Endodermal cell (in vitro differentiated cells): Measurements from ENCODE around the gene LAMA2. TPM values are rescaled to one million over a fixed set of nuclear protein-coding genes. Genes with fewer than 3 reads are reported as not detected.

ENCODE experiments used
- DNase-seq: peaks from one replicate; pipeline ENCODE4 v3.0.0-alpha.2; 2017
- H3K27ac ChIP-seq: 2 replicates; pipeline ENCODE4 v1.5.1; 2013; ENCODE audit warnings: mild to moderate bottlenecking, low read depth, low read length, moderate library complexity
- H3K27me3 ChIP-seq: 2 replicates; pipeline ENCODE4 v1.6.1; 2013; ENCODE audit warnings: mild to moderate bottlenecking, low read length, moderate library complexity; ENCODE audit not compliant: insufficient read depth, control insufficient read depth, poor library complexity, severe bottlenecking
- H3K36me3 ChIP-seq: 2 replicates; pipeline ENCODE4 v1.7.0; 2013; ENCODE audit warnings: mild to moderate bottlenecking, low read length, moderate library complexity; ENCODE audit not compliant: control insufficient read depth, insufficient read depth
- H3K4me1 ChIP-seq: one replicate; pipeline ENCODE4 v1.7.0; 2013; ENCODE audit warnings: low read length; ENCODE audit not compliant: control insufficient read depth, insufficient read depth
- H3K4me3 ChIP-seq: 2 replicates; pipeline ENCODE4 v1.5.1; 2013; ENCODE audit warnings: mild to moderate bottlenecking, low read length, moderate library complexity
- H3K9ac ChIP-seq: 2 replicates; pipeline ENCODE4 v1.6.1; 2013; ENCODE audit warnings: mild to moderate bottlenecking, low read length, moderate library complexity; ENCODE audit not compliant: poor library complexity, severe bottlenecking; ENCODE audit errors: extremely low read depth
- H3K9me3 ChIP-seq: 2 replicates; pipeline ENCODE4 v1.6.1; 2013; ENCODE audit warnings: mild to moderate bottlenecking, low read length, moderate library complexity; ENCODE audit not compliant: control insufficient read depth
- H3K27ac Mint-ChIP-seq: 2 replicates; pipeline ENCODE4 v1.8.0; 2020; ENCODE audit warnings: mixed read lengths
- H3K27me3 Mint-ChIP-seq: 2 replicates; pipeline ENCODE4 v1.8.0; 2021; ENCODE audit warnings: mild to moderate bottlenecking, mixed read lengths; ENCODE audit not compliant: insufficient read depth
- H3K36me3 Mint-ChIP-seq: 2 replicates; pipeline ENCODE4 v1.8.0; 2020; ENCODE audit warnings: low read depth, mixed read lengths
- H3K4me1 Mint-ChIP-seq: 2 replicates; pipeline ENCODE4 v1.8.0; 2020; ENCODE audit warnings: mixed read lengths
- H3K4me3 Mint-ChIP-seq: 2 replicates; pipeline ENCODE4 v1.8.0; 2020; ENCODE audit warnings: mild to moderate bottlenecking, moderate library complexity, mixed read lengths
- H3K9me3 Mint-ChIP-seq: 2 replicates; pipeline ENCODE4 v1.8.0; 2020; ENCODE audit warnings: mild to moderate bottlenecking, mixed read lengths
- CTCF ChIP-seq: fragments of 200-600 bp; sonication (generic); conservative IDR thresholded peaks from 2 replicates; pipeline ENCODE4 v1.5.0; 2021; ENCODE audit warnings: antibody characterized with exemption, mild to moderate bottlenecking
- WGBS, 2 experiments: methylation state at CpG; one replicate each; pipeline versions ENCODE4 v1.1.5 to v1.1.7; 2013; ENCODE audit warnings: missing lambda C conversion rate in 2 of 2, mixed read lengths in 1 of 2; ENCODE audit not compliant: insufficient coverage in 1 of 2, insufficient read length in 1 of 2; 5-methylcytosine and 5-hydroxymethylcytosine counted together
- total RNA-seq, 2 donors: library from RNA; stranded (reverse); fragmentation: NEBNext Ultra II Directional in 1 of 2; extraction: Animal tissue kit (Norgen Biotek cat#: 25700) in 1 of 2; gene quantifications; 2 replicates in 1 of 2; 3 replicates in 1 of 2; pipeline ENCODE4 v1.2.1, GENCODE V29; 2021

Gene LAMA2
- total RNA-seq, 2 donors from 2014 or later: 2.3 to 4.1 TPM

DNA sequence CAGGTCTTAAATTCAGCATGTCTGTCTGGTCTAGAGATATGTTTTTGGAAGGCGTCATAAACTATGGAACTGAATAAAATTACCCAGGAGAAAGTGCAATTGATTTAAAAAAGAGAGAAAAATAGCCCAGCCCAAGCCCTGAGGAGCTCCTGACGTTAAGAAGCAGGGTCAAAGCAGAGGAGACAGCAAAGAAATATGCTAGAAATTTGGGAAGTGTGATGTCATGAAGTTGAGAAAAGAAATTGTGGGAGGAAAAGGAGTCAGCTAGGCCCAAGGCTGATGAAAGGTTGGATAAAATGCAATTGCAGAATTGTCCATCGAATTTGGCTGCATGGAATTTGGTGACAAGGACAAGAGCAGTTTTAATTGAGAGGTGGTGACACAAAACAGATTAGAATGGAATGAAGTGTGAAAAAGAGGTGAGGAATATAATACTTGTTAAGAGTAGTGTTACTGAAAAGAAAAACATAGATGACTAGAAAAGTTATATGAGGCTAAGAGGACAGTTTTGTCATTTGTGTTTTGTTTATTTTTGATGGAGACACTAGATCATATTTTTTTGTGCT is 381.6 kb downstream of the LAMA2 start:
- Histone ChIP-seq H3K27ac (no peak overlapping the region), H3K9ac (no peak overlapping the region), H3K4me1 (no peaks in the 10 kb centered on the region), H3K27me3 (no peaks in the 10 kb centered on the region), H3K36me3 (no peaks in the 10 kb centered on the region), H3K4me3 (no peak overlapping the region), H3K9me3 (no peaks in the 10 kb centered on the region)
- DNase-seq: no peak
- Mint-ChIP-seq H3K27me3 (no peaks in the 10 kb centered on the region), H3K36me3 (no peaks in the 10 kb centered on the region), H3K4me1 (peaks cover 6% of the 10 kb centered on the region), H3K9me3 (no peaks in the 10 kb centered on the region), H3K27ac (no peak overlapping the region), H3K4me3 (no peak overlapping the region)
- no peak for TF ChIP-seq CTCF
- 86% methylated on average over 3 of the region's 3 CpGs for WGBS, 2 experiments

GRCh38 chr6:129267028-129267427 is 384.1 kb downstream of the LAMA2 start:
- no peak overlapping the region for H3K4me3 ChIP-seq
- Mint-ChIP-seq H3K27ac (no peak overlapping the region), H3K36me3 (no peaks in the 10 kb centered on the region), H3K27me3 (no peaks in the 10 kb centered on the region), H3K9me3 (no peaks in the 10 kb centered on the region), H3K4me3 (no peak overlapping the region), H3K4me1 (peaks cover 16% of the 10 kb centered on the region)
- DNase-seq: no peak
- no peaks in the 10 kb centered on the region for H3K9me3 ChIP-seq
- TF ChIP-seq CTCF: no peak
- no peaks in the 10 kb centered on the region for H3K4me1 ChIP-seq
- H3K36me3 ChIP-seq: no peaks in the 10 kb centered on the region
- no peak overlapping the region for H3K9ac ChIP-seq
- no peak overlapping the region for H3K27ac ChIP-seq
- 68 to 76% methylated on average over 4 to 5 of the region's 5 CpGs for WGBS, 2 experiments
- H3K27me3 ChIP-seq: no peaks in the 10 kb centered on the region

GRCh38 chr6:129269076-129269475 is 386.1 kb downstream of the LAMA2 start:
- H3K4me1 ChIP-seq: no peaks in the 10 kb centered on the region
- no peak overlapping the region for H3K4me3 ChIP-seq
- H3K36me3 ChIP-seq: no peaks in the 10 kb centered on the region
- H3K27ac ChIP-seq: no peak overlapping the region
- no peak for TF ChIP-seq CTCF
- no peaks in the 10 kb centered on the region for H3K27me3 ChIP-seq
- Mint-ChIP-seq H3K36me3 (no peaks in the 10 kb centered on the region), H3K27ac (no peak overlapping the region), H3K9me3 (no peaks in the 10 kb centered on the region), H3K4me1 (peaks cover 16% of the 10 kb centered on the region), H3K27me3 (no peaks in the 10 kb centered on the region), H3K4me3 (no peak overlapping the region)
- no peaks in the 10 kb centered on the region for H3K9me3 ChIP-seq
- WGBS, 2 experiments: 100% methylated on average over 1 of the region's 2 CpGs; no CpG with 5 or more reads in 1 of the 2 experiments
- no peak overlapping the region for H3K9ac ChIP-seq
- DNase-seq: no peak
